Daoy (cell line): Measurements from ENCODE around the gene ALDH1L1. TPM values are rescaled to one million over a fixed set of nuclear protein-coding genes. Genes with fewer than 3 reads are reported as not detected.

ENCODE experiments used
- DNase-seq: peaks from one replicate; pipeline ENCODE4 v3.0.0-alpha.2; 2015; ENCODE audit warnings: low read depth
- total RNA-seq: library from RNA; depleted of rRNA; stranded (reverse); fragments of >200 nt; shearing (Covaris generic); gene quantifications from 2 replicates; pipeline ENCODE4 v1.2.3, GENCODE V29; 2014

Gene ALDH1L1
- total RNA-seq, 1 experiment from 2014 or later: 0.11 TPM

DNA sequence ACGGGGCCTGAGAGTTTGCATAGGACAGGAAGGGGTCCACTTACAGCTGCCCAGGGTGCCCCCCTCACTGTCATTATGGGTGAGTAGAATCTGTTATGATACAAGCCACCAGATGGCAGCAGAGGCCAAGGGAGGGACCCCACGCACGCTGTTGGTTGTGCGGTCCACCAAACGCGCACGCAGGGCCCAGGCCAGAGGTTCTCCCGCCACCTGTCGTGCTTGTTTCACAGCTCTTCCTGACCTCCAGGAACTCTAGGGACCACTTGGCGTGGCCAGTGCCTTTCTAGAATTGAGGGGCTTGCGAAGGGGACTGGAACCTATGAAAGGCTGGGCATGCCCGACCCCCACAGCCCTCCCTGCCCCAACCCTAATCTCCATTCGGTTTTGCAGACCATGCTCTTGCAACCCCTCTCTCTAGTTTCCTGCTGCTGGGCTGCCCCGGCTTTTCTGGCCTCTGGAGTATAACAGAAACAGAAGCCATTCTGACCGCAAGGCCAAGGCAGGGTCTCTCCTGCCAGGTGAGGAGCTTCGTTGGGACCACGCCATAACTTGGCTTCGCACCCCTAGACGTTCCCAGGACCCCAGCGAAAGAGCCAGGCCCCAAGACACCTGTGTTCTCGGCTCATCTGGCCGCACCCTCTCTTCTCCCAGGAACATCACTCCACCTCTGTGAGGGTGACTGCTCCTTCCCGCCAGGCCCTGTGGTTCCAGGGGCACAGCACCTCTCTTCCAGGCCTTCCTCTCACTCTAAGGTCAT, 46.0 kb downstream of the ALDH1L1 start:
- DNase-seq: peak; percentile 67

DNA sequence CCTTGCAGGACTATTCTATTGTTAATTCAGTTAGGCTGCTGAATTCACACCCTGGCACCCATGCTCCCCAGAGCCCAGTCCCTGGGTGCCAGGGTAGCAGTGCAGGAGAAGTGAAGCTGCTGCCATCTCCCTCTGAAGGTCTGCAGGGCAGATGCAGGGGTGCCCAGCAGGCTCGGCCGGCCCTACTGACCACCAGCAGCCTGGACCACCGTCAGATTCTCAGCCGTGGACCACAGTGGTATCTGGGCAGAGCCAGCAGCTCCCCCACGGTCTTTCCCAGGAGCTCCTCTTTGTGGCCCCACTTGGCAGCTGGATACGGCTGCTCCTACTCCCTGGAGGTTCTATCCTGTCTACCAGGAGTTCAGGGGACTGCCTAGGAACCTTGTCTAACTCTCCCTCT, 46.8 kb downstream of the ALDH1L1 start:
- DNase-seq: no peak

DNA sequence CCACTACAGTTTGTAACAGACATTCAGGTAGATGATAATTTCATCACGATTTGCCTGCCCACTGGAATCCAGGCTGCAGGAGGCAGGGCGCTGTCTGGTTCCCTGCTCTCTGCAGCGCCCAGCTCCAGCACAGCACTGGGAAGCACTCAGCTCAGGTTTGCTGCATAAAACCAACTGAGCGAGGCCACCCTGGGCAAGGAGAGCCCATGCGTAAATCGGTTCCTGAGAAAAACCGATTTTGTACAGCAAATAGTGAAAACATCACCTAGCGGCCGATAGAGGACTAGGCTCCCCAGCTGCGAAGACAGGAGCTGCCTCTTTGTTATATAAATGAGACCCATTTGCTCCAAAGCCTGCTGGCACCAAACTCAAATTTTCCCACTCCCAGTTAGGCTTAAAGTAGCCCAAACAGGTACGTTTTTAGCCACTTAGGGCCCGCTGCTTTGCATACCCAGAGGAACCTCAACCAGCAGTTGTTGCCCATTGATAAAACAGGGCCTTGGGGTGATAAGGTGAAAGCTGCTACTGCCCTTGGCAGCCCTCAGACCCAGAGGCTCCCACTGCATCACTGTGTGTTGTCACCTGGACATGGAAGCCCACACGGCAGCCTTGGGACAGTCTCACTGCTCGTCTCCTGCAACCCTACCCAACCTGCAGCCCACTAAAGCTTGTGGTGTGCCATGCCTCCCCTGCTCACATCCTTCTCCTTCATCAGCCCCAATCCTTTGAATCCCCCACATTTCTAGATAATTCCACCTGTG, 47.5 kb downstream of the ALDH1L1 start:
- DNase-seq: peak; percentile 26

DNA sequence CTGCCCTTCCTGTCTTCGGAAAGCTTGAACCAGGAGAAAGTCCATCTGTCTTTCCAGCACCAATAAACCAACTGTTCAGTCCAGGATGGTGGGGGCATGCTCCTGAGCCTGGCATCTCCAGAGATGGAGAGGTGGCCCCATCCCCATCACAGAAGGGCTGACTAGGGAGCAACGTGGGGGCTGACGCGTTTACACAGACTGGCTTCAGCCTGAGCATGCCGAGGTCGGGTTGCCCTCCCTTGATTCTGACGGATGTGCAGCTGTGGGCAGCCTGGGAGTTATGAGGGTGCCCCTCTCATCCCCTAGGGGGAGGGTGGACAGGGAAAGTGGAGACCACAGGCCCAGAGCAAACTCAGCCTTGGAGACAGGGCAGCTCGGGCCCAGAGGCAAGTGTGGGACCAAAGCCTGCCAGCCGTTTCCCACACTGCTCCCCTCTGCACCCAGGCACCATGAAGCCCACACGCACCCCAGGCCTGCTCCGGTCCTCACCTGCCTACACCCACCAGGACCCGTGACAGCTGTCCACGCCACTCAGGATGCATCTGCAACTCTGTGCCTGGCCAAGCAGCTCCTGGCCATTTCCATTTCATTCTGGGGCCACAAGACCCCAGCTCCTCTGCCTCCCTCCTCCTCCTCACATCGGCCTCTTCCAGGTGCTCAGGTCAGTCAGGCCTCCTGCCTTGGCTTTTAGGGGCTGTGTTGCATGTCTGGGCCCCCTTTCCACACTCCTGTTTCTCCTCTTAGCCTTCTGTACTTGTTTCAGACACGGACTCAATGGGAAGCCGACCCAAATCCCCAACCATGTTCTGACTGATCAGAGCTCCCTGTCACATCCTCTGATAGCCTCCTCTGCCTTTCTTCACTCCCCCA, 48.3 kb downstream of the ALDH1L1 start:
- no peak for DNase-seq

DNA sequence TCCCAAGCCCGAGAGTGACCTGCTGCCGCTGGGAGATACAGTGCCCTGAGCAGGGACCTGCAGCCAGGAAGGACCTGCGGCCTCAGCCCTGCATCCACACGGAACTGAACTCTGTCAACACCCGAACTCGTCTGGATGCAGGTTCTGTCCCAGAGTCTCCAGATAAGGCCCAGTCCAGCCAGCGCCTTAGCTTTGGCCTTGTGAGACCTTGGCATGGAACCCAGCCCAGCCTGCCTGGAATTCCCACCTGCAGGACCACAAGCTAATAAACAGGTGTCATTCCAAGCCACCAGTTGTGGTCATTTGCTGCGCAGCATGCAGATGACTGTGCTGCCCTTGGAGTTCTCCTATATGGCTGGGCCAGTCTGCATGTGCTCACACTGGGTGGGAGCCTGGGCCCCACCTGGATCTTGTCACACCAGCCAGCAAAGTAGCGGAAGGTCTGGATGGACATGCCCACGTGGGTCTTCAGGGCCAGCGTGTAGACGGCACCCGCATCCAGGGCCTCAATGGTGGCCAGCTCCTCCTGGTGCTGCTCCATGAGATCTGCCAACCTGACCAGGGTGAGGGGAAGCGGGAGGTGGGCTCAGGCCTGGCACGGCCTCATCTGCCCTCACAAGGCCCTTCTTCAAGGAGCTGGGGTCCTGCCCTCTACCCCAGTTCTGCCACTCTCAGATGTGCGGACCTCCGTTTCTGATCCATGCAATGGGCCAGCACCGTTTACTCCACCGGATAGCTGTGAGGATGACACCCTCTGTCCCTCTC, 49.2 kb downstream of the ALDH1L1 start:
- no peak for DNase-seq

DNA sequence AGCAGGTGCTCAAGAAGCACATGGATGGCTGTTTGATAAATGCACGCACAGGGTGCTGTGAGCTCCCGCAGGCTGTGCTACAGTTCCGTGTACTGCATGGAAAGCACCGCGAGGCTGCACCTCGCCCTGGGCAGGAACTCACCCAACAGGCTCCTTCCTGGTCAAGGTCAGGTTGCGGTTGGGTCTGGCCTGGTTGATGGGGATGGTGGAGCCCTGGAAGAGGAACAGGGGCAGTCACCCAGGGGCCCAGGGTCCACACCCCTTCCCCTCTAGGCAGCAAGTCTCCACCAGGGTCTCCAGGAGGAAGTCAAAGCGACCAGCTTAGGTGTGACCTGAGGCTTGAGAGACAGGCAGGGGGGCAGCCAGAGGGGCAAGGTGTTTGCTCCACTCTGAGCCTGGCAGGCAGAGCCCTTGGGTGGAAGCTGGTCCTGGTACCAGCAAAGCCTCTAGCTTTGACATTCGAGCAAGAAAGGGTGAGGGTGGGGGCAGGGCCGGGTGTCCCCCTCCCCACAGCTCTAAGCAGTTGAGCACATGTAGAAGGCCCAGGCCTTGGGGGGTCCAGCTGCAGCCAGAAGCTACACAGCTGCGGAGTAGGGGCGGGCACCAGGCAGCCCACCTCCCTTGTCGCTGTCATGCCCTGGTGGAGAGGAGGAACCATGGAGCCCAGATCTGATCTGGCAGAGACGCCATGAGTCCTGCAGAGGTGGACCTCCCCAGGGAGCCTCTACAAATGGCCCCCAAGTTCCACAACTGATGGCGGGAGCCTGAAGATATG, 50.1 kb downstream of the ALDH1L1 start:
- DNase-seq: no peak

DNA sequence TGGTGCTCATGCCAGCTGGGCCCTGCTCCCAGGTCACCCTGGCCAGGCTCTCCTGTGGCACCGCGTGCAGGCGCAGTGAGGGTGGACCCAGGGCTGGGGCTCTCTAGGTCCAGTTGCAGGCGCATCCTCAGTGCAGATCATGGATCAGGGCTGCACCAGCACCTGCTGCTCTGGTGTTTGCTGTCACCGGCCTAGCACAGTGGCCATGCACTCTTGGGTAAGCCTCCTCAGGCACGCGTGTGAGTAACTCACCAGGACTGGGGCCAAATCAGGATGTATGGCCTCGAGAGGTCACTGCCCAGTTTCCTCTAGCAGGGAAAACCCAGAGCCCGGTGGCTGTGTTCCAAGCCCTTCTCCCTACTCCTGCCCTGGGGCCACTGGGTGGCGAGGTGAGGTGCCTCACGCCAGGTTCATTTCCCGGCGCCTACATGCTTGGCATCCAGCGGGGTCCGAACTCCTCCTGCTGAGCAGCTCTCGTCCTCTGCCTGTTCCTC, 50.9 kb downstream of the ALDH1L1 start:
- no peak for DNase-seq

DNA sequence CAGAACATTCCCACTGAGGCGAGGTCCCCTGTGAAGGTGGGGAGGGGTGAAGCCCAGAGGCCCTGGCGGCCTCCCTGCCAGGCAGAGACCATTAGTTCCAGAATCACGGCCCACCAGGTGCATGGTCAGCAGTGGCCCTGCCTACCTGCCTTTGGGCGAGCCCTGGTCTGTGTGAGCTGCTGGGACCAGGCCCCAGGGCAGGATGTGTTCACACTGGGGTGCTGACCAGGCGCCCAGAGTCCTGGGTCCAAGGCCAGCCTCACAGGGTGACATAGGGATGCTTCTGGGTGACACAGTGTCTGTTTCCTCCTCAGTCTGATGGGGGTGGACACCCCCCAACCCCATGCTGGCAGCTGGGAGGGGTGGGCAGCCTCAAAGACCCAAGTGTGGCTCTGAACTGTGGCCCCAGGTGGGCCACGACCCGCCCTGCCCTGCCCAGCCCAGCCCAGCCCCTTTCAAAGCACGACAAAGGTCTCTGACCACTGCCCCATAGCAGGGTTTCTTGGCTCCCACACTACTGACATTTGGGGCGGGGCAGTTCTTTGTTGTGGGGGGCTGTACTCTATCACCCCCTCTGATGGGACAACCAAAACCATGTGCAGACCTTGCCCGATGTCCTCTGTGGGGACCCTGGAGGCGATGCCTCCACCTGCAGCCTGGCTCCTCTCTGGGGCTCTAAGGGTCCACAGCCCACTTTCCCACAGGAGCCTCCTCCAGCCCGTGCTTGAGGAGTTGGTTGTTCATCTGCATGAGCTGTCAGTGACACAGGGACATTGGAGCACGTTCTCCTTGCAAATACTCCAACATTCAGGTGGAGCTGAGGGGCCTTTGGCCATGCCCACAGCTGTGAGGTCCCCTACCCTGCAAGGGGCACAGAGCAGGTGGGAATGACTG, 51.6 kb downstream of the ALDH1L1 start:
- DNase-seq: no peak

DNA sequence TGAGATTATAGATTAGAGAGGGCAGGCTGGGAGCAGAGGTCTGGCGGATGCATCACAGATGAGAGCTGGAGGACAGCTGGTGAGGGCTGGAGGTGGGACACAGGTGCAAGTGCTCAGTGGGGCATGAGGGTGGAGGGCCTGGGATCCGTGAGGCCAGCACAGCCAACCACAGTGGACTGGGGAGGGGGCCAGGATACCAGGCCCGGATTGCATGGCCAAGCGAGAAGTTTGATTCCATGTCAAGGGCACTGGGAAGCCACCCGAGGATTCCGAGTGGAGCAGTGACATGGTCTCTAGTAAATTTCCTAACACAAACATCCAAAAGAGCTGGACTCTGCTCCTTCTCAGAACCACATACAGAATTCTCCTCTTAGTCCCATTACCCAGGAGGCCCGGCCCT, 52.5 kb downstream of the ALDH1L1 start:
- DNase-seq: no peak

DNA sequence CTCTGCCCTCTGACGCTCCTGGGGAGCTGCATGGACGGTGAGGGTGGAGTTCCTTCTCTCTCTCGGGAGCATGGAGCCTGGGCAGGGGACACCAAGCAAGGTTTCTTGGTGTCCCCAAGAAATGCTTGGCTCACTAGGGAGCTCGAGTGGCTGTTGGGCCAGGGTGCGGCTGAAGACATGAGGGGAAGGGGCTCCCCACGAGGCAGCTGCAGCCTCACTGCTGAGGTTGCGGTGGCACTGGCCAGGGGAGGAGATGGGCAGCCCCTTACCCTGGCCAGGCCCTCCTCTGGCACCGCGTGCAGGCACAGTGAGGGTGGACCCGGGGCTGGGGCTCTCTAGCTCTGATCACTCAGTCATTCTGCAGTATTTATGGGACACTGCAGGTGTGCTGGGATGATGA, 52.9 kb downstream of the ALDH1L1 start:
- DNase-seq: no peak

DNA sequence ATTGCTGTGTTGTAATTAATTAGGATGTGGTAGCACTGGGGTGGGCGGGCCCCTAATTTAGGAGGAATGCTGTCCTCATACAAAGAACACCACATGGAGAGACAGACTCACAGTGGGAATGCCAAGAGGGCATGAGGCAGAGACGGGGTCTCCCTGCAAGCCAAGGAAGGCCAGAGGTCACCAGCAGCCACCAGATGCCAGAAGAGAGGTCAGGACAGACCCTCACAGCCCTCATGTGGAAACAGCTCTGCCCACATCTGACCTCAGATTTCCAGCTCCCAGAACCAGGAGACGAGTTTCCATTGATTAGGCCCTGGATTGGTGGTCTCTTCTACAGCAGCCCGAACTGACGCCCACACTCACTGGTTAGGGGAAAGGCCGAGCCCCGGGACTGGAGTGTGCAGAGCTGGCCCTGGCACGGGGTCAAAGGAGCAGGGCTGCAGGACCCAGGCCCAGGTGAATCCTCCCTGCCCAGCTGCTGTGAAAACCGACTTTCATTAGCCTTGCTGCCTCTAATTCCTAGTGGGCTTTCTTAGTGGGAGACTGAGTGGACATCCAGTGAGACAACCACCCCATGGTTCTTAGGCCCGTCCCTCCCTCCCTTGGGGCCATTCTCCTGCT, 53.5 kb downstream of the ALDH1L1 start:
- DNase-seq: no peak

DNA sequence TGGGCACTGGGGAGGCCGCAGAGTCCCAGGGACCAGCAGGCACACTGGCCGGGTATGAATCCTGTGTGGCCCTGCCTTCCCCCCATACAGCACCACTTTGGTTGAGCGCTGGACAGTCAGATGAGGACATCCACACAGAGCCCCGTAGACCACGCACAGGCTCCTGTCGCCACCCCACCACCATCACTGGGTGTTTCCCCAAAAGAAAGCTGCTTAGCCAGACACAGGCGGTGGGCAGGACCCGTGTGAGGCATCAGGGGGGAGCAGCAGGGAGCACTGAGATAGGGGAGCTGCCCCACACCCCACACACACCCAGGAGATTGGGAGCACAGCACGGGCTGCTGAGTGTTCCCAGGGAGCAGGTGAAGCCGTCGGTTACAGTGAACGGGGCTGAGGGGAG, 54.1 kb downstream of the ALDH1L1 start:
- DNase-seq: no peak

DNA sequence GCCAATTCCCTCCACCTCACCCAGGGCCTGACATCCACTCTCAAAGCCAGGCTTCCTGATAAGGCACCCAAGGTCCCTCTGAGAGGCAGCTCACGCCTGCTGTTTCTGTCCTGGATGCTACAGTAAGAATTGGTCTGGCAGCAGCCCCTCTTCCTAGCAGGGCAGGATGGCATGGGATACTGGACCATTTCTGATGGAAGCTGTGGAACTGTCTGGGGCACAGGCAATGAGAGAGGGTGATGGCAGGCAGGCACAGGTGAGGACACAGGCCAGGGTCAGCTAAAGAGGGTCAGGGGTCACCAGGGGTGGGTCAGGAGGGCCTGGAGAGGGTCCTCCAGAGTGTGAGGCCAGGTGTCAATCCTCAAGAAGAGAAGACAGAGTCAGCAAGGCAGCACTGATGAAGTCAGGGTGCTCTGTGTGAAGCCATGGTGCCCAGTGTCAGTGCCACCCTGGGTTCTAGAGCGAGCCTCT, 54.6 kb downstream of the ALDH1L1 start:
- DNase-seq: no peak

DNA sequence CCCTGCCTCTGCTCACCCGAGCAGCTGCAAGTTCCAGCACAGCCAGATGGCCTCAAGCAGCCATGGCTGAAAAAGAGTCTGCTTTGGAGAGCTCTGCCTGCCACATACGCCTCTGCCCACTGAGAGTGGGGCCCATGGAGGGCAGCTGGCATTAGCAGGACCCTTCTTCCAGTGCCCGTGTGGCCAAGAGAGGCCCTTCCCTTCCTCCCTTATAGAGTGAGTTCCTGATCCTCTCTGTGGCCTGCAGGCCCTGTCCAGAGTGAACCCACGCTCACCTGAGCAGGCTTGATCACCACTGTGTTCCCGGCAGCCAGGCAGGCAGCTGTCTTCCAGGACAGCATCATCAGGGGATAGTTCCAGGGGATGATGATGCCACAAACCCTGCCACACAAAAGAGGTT, 55.0 kb downstream of the ALDH1L1 start:
- DNase-seq: no peak

DNA sequence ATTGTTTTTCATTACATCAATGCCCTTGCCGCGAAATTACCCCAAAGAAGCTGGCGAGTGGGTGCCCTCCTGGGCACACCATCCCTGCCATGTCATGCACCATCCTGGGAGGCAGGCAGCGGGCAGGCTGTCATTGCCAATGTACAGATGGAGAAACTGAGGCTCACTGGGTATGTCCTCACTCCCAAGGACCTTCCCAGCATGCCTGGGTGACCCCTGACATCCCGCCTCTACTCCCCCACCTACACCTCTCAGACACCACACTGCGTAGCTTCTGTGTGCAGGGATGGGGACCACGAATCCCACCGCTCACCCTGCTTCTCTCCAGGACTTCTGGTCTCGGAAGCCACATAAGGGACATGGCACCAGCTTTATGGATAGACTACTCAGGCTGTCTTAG, 55.5 kb downstream of the ALDH1L1 start:
- DNase-seq: no peak

DNA sequence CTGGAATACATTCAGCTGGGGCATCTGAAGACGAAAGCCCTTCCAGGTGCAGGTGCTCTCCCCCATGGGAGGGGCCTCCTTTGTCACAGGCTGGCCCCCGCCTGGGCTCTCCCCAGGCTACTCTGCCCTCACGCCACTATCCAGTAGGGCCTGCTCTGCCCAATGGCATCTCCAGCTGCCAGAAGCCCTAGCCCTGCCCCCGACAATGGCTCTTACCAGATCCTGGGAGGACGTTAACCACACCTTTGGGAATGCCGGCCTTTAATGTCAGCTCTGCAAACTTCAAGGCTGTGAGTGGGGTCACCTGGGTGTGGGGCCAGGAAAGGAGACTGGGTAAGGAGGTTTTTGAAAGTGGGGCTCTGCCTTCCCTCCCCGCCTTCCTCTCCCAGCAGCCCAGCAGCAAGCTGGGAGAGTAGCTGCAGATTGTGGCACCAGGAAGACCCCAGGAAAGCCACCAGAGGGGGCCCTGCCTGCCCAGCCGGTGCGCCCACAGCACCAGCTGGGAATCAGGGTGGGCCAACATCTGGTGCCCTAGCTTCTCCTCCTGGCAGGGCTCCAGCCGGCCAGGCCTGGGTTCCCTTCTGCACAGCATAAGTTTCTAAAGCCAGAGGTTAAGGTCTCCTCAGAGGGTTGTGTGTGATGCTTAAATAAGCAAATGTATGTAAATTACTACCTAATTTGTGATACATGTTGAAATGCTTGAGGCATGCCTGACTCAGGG, 56.1 kb downstream of the ALDH1L1 start:
- no peak for DNase-seq

DNA sequence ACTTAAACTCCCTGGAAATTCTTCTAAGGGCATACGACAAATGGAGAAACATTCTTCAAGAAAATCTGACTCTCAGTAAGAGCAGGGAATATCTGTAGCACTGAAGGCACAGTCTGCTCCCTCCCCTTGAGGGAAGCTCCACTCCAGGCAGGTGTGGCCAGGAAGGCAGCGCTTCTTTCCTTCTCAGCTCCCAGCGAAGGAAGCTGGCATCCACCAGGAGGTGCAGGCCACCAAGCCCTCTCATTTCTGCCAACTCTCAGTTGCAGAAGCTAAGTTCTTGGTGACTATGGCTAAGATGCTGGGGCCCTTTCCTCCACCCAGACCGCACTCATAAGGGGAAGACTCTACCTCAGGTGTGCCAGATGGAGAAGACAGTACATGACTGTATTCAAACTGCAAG, 58.8 kb downstream of the ALDH1L1 start:
- no peak for DNase-seq

DNA sequence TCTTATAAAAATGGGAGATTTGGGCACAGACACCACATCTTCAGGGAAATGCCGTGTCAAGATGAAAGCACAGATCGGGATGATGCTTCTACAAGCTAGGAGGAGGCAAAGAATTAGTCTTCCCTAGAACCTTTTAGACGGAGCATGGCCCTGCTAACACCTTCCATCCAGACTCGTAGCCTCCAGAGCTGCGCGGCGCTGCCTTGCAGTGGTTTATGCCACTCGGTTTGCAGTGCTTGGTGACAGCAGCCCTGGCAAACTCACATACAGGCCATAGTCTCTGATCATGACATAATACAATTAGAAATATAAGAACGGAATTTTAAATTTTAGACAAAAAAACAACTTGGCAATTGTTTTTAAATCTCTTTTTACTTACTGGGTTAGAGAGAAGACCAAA, 59.3 kb downstream of the ALDH1L1 start:
- no peak for DNase-seq
